ENCODE results near the gene H2BK1.

DNA sequence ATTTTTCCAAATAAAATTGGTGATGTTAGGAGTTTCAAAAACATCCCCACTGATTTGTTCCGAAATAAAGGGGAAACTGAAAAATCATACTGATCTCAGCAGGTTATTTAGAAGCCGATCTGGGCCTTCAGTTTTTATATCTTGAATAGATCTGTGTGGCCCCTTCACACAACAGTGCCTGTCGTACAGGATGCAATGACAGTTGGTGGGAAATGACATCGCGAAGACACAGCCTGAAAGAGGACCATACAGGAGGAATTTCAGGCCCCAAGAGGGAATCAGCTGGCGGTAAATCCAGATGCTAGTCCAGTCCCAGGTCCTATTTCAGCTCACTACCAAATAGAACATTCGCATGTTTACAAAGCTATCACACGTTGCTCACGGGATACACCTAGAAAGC is 3.0 kb downstream of the H2BK1 start:
- TF ChIP-seq, protein P1, sequence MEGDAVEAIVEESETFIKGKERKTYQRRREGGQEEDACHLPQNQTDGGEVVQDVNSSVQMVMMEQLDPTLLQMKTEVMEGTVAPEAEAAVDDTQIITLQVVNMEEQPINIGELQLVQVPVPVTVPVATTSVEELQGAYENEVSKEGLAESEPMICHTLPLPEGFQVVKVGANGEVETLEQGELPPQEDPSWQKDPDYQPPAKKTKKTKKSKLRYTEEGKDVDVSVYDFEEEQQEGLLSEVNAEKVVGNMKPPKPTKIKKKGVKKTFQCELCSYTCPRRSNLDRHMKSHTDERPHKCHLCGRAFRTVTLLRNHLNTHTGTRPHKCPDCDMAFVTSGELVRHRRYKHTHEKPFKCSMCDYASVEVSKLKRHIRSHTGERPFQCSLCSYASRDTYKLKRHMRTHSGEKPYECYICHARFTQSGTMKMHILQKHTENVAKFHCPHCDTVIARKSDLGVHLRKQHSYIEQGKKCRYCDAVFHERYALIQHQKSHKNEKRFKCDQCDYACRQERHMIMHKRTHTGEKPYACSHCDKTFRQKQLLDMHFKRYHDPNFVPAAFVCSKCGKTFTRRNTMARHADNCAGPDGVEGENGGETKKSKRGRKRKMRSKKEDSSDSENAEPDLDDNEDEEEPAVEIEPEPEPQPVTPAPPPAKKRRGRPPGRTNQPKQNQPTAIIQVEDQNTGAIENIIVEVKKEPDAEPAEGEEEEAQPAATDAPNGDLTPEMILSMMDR (IDR thresholded peaks at IDR 0.05; ENCODE audit: low read length) = no peak
- no peak for TF ChIP-seq EZH2 (optimal IDR thresholded peaks at IDR 0.05; ENCODE audit: low read depth, low read length)

Measured in MM.1S (cell line).